Amygdala (tissue), 56 donors: ENCODE data around the gene ALG14.
"Not testable (repeated sequence)": the region's sequence is repeated elsewhere in the genome, so short reads cannot be mapped to it uniquely, and the experiment has no call there.

Source experiments
- DNase-seq, 56 donors: peaks; one replicate each; lab custom pipeline; 2025; lab: John Stamatoyannopoulos, UW

The ALG14 gene

DNA sequence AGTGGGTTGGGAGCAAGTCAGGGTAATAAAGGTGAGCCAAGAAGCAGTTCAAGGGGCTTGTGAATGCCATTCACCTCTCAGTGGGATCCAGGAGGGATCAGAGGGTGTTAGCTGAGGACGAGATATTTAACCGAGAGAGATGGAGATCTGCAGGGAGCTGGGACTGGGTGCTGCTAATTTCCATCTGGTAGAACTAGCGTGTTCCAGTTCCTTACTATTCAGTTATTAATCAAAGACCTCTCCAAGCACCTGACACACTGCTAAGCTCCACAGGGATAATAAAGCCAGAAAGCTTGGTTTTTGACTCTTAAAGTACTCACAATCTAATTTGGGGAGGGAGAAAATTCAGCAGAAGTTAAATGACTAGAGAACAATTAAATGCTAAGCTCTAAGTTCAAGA, 57.7 kb downstream of the ALG14 start:
- DNase-seq = no peak

DNA sequence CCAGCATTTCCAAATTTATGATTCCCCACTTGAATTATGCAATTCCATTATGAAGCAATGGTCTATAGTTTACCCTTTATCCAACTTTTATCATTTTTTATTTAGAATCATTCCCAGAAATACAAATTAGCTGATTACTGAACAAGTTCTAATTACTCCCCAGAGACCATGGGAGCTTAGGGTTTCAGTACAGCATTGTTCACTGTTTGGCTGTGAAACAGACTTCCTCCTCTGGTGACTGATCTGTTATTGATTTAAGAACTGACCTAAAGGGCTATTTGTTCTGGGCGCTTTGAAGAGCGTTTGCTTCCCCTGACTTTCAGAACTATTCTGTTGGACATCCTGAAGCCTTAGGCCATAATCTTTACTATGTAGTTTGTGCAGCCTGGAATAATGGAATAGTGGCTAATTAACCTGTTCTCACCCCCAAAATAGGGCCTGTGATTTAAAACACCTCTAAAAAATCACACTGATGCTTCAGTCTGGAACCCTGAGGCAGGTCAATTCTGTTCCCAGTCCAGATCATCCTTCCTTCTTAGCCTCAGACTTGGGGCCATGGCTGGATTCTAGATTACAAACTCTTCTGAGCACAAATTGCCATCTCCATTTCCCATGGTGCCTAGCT, 58.7 kb downstream of the ALG14 start:
- no peak for DNase-seq

DNA sequence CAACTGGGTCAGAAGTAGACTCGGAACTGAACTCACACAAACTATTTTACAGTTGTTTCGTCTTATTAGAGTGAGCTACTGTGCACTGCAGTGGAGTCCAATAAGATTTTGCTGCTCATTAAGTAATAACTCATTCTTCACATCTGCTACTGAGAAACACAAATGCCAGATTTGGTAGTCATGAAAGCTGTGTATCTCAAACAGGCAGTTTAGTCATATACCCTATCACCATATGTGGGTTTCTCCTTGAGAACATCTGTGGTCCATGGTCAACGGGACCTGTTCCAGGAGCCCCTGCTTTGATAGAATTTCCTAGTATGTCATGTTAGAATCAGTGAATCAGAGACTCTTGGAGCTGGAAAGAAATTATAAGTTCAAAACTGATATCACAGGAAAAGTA, 60.4 kb downstream of the ALG14 start:
- DNase-seq = no peak

DNA sequence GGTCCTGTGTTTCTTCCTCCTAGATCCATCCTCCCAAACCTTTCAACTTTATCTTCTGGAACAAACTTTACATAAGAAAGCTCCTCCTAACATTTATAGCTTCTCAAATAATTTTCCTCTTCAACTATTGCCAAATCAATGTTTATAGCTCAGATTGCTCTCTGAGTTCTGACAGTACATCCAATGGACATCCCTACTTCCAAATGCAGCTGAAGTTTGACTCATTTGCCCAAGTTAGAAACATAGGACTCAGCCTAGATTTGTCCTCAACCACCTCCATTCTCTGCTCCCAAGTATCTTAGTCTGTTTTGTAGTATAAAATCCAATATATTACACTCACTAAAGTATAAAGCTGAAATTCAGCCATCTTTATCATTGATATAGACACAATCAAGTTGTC, 62.6 kb downstream of the ALG14 start:
- DNase-seq = no peak

DNA sequence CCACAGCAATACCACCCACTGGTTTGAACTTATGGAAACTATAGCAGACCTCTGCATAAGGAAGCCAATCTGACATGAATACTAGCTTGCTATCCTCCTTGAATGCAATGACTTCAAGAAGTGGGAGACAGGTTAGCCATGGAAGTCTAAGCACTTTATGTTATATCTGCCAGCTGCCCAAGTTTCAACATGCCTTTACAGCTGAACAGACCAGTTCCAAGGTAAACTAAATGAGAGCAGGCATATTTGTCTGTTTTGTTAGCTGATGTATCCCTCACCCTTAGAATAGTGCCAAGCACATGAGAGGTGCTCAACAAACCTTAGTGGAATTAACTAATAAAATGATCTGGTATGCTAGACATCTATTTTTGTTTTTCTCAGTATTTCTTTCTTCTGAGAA, 65.1 kb downstream of the ALG14 start:
- DNase-seq = no peak

DNA sequence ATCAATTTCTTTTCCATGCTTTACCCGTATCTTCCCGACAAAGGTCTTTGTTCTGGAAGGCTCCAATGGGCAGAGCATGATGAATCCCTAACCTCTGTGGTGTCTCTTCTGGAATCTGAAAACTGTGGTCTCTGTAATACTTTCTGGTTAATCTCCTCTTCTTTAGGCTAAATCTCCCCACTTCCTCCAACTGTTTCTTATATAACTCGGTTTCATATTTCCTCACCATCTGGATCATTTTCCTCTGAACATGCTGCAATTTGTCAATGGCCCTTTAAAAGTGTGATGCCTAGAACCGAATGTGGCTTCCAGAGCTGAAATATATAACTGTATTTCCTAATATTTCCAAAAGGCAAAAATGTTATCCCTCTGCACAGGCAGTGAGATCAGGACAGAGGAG, 66.1 kb downstream of the ALG14 start:
- DNase-seq = no peak

DNA sequence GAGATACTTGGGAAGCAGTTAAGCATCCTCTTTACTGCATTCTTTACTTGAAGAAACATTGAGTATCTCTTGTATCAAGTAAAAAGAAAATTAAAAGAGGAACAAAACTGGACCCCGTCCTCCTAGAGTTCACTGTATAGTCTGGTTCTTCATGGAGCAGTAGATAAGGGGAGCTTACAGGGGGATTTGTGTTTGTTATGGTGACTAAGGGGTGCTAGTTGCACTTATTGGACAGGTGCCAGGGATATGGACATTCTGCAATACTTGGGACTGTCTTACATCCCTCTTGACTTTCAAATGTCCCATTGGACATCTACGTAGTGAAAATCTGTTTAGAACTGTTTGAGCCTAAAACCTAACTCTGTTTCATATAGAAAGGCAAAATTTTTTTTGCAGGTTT, 67.2 kb downstream of the ALG14 start:
- DNase-seq = no peak

DNA sequence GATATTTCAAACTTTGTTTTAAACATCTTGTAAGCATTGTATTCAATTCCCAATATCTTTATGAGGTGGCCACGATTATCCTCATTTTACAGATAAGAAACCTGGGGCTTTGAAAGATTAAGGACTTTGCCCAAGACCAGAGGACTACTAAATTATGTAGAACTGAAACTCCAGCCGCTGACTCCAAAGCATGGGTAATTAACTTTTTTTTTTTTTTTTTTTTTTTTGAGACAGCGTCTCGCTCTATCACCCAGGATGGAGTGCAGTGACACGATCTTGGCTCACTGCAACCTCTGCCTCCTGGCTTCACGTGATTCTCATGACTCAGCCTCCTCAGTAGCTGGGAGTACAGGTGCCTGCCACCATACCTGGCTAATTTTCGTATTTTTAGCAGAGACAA, 68.7 kb downstream of the ALG14 start:
- DNase-seq = no peak

DNA sequence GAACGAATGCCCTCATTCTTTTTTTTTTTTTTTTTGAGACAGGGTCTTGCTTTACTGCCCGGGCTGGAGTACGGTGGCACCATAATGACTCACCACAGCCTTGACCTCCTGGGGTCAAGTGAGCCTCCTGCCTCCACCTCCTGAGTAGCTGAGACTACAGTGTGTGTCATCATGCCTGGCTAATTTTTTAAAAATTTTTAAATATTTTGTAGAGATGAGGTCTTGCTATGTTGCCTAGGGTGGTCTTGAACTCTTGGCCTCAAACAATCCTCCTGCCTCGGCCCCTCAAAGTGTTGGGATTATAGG, 69.4 kb downstream of the ALG14 start:
- DNase-seq = no peak

DNA sequence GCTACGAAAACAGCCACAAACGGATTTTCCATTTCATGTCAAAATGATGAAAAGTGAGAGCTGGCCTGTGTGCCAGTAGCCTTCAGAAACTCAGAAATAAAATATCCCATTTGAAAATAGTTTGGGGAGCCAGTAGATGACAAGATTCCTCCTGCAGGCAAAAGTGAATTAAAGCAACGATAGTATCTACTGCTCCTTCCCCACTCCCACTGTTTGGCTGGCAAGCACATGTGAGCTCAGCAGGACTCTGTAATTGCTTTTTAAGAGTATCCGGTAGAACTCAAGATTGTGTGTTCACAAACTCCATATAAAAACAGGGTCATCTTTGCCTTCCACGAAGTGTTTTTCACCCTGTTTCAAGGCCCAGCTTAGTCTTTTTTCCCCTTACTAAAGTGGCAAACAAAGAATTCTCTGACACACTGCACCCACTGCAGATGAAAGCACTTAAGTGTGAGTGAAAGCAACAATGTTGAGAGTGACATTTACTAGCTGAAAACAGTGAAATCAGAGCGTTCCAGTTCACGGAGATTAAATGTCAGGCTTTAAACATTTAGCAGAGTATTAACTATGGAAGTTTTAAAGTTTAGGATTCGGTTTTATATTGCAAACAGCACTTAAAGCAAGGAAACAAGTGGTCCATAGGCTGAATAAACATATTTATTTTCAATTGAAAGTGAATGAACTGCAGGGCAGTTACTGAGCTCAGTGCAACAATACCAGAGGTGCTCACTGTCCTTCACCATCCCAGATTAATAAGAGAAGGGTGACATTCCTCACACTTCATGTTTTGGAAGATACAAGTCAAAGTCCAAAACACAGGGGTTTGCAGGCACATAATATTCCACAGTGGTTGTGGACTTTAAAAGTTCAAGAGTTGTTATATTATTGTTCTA, 70.0 kb downstream of the ALG14 start:
- peak in 2 of 56 donors; percentile 13 to 18 for DNase-seq

DNA sequence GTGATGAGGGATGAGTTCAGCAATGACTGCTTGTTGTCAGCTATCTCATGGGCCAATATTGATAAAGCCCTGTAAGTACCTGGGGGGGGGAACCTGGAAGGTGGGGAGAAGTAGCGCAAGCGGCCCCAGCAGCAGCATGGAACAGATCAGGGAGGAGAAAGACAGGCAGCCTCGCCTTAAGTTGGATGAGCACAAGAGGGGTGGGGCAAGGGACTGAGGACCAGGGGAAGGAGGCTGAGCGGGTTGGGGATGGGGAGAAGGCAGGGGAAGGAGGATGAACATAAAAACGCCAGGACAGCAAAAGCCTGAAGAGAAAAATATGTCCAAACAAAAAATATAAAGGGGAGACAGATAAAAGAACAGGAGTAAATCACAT, 70.6 kb downstream of the ALG14 start:
- no peak for DNase-seq

DNA sequence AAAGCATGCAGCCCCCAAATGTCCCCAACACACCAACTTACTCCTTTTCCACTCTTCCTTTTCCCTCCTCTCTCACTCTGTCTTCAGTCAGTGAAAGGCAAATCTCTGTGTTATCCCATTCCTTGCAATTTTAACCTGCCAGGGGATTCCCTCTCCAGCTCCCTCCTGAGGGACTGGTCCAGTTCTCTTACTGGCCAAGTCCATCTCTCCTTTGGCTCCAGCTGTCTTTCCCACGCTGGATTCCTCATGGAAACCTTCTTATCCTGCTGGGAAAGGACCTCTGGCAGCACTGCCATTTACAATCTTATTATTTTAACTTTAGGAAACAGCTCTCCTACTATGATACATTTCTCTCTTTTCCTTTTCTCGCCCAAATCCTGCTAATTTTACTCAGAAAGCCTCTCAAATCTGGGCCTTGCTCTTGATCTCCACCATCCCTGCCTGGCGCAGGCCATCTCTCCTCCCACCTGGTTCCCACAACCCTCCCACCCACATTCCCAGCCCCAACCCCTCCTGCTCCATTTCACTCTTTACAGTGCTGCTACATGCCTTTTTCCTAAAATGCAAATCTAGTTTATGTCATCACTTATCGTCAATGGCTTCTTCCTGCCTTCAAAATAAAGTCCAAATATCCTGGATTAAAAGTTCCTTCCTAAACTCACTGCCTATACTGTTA, 73.2 kb downstream of the ALG14 start:
- DNase-seq = no peak

DNA sequence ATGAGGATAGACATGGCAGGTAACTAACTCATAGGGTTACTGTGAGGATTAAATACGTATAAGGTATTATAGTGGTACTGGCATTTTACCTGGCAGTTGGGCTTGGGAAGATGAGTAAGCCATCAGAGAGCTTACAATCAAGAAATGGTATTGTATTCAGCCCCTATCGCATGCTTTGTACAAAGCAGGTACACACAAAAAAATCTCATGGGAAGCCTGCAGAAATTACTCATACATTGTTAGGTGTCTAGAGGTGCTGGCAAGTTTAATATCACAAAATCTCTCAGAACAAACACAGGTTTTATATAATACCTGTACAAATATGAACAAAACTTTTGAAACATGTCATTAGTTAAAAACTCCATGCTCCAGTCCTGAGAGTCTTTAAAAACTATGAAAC, 74.0 kb downstream of the ALG14 start:
- no peak for DNase-seq

DNA sequence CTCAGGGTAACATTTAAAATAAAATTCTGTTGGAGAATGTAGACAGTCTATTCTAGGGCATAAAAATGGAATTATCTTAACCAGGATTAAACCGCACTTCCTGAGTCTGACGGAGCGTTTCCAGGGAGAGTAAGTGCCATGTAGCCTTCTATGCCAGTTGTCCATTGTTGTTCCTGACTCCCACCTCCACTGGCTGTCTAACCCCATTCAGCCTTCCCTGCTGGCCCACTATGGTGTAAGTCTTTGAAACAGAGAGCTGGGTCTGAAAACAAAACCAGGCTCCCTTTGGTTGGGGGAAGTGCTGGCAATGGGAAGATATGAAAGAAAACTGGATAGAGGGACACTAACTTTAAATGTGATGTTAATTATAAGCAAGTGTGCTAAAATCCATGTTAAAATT, 74.6 kb downstream of the ALG14 start:
- no peak for DNase-seq

DNA sequence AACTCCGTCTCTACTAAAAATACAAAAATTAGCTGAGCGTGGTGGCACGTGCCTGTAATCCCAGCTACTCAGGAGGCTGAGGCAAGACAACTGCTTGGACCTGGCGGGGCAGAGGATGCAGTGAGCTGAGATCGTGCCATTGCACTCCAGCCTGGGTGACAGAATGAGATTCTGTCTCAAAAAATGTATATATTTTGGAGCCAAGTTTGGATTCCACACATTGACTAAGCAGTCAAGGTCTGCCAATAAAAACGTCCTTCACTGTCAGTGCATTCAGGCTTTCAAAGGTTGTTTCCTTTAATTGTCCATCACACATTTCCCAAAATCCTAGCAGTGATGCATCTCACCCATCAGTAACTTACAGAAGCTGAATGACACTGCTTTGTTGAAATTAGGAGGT, 77.2 kb downstream of the ALG14 start:
- not testable (repeated sequence) for DNase-seq

DNA sequence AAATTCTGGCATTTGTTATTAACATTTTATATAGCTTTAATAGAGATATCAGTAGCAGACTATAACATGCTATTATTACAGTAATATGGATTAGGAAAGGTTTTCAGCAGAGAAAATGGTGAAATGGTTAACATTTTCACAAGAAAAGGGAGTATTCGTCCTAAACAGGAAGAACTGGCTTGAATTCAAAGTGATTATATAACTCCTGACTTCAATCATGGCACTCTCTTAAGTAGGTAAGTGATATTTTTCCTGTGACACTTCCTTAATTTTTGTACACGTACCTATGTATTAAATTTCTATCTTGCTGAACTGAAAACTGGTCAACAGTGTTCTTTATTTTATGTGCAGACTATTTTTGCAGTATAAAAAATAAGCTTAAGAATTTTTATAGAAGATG, 77.9 kb downstream of the ALG14 start:
- DNase-seq = no peak

DNA sequence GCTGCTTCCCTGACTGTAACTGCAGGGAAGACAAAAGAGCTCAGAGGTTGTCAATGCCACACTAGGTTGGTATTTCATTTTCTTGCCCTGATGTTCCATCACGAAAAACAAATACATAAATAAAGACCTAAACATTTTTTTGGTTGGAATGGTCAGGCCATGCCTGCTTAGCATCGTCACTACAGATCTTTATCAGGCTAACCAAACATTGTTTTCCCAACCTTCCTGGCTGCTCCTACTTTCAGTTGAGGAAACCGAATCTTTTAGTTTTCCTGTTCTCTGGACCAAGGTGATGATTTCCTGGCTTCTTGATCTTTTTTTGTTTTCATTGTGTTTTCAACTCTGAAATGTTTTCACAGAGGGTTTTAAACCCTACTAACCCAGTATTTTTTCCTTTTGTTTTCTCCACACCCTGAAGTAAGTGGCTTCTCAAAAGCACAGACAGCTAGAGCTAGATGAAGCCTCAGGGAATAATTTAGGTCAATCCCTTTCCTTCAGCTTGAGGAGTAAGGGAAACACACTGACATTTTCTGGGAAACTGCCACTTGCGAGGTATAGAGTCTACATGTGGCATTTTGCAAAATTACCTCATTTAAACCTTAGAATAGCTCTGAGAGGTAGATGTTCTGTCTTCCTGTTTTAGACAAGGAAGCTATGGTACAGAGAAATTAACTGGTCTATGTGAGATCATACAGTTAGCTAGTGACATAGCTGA, 78.7 kb downstream of the ALG14 start:
- DNase-seq = no peak

DNA sequence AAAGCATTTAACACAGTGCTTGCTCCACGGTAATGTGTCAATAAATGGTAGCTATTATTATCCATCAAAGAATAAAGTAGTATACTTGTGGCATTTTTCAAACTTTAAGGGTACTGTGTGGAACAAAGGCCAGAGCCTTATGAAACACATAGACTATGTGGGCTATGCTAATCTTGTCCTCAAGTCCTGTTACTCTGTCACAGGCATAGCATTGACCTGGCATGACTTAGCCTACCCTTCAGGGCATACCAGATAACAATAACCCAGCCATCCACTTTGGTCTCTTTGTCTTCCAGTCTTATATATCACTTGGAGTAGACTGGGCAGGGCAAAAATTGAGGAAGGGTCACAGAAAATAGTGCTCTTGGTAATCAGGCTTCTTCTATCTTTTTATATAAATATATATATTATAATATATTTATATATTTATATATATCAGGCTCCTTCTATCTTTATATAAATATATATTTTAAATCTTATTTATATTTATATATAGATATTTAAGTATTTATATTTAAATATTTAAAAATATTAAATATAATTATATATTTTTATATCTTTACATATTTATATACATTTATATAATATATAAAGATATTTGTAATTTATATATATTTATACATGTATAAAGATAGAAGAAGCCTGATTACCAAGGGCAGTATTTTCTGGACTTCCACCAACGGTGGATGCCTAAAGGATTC, 79.7 kb downstream of the ALG14 start:
- DNase-seq = no peak

DNA sequence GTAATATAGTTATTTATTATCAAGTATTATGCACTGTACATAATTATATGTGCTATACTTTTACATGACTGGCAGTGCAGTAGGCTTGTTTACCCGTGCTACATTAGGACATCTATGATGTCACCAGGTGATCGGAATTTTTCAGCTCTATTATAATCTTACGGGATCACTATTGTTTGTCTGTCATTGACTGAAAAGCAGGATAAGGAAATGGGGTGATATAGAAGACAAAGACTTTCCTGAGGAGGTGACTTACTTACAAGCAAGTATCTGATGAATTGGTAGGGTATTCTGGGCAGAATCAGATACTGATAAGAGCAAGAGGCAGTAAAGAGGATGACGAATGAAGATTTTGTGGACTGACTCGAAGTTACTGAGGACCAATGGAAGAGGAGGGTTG, 80.6 kb downstream of the ALG14 start:
- no peak for DNase-seq

DNA sequence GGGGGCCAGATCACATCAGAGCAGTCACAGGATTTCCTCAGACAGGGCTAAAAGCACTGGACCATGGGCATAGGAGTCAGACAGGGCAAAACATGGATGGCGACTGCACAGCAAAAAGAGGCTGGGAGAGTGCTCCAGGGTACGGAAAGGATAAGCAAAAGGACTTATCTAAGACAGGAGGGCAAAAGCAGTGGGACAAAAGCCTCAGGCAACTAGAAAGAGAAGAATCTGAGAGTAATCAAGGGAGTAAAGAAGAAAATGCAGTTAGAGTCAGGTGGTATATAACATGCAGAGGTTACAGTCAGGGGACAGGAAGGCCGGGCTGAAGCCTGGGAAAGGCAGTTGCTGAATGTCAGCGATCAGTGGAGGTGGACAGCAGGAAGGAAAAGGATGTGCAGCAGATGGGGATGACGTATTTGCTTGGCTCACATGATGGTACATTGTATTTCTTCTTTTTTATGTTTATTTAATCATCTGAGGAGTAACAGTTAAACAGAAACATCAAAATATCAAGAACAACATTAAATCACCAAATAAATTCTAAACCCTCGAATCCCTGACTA, 82.8 kb downstream of the ALG14 start:
- DNase-seq = no peak
